Right kidney (tissue), 1 donor: ENCODE data around the gene NFATC3.

Source experiments
- DNase-seq: peaks from one replicate; pipeline ENCODE4 v3.0.0-alpha.2; 2016

Gene NFATC3

DNA sequence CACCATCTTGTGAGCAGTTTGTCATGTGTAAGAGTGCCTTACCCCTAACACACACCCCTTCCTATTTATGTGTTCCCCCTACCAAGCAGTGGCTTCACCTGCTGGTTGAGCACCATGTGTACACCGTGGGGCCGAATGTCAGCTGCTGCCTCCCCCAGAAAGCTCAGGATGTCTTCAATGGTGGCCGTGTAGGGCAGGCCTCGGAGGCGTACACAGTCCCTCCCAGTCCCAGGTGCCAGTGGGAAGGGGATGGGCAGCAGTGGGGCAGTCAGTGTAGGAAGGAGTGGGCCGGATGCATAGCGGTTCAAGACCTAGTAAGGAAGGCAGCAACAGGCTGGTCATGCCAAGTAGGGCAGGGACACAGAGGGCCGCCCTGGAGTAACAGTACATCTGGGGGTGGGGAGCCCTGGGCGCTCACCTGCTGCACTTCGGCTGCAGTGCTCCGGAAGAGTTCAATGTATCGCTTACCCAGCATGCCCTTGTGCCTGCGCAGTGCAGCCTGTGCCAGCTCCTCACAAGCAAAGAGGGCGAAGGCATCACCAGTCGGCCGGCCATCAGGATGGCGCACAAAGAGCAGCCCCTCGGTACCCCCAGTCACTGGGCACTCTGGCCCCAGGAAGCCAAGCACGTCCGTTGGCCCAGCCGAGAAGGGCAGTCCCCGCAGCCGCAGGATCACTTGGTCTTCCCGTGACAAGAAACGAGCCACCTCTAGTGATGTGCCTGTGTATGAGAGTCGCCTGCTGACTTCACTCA is 146.4 kb downstream of the NFATC3 start:
- no peak for DNase-seq

- DNase-seq: no peak
These were observed 147.2 kb downstream of the NFATC3 start for GRCh38 chr16:68232335-68232734.

DNA sequence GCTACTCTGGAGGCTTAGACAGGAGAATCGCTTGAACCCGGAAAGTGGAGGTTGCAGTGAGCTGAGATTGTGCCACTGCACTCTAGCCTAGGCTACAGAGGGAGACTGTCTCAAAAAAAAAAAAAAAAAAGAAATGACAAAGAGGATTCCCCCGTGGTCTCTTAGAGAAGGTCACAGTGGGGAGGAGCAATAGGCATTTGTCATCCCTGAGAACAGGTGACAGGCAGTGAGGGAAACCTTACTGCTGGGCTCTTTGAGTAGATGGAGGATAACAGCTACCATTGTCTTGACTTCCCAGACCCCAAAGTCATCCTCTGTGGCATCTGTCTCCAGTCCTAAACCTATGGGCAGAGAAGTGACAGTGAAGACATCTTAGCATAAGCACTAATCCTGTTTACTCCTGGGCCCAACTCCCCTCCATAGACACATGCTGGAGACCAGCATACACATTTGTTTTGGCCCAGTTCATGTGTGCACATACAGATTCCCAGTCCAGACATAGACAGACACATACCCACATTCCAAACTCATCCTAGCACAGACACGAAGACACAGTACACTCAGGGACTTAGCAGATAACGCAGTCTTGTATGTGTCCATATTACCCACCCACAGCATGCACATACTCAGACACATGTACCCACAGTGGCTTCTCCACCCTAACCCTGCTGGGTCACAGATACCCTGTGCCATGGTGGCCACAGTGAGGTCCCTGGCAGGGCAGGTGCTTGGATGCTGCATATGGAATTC is 148.1 kb downstream of the NFATC3 start:
- no peak for DNase-seq

GRCh38 chr16:68233835-68234187 is 148.6 kb downstream of the NFATC3 start:
- no peak for DNase-seq

- DNase-seq: peak; percentile 63
These were observed 149.3 kb downstream of the NFATC3 start for GRCh38 chr16:68234188-68235107.

- DNase-seq: peak; percentile 74
These were observed 150.1 kb downstream of the NFATC3 start for GRCh38 chr16:68235108-68235886.

- DNase-seq: no peak
These were observed 150.6 kb downstream of the NFATC3 start, which contains the start of gene ESRP2 for GRCh38 chr16:68235887-68236136. ESRP2 (minus strand) TSS chr16:68236127; CDS start chr16:68236045, 82 bp downstream.

- DNase-seq: peak; percentile 76
These were observed 151.1 kb downstream of the NFATC3 start for GRCh38 chr16:68236137-68236825.

- no peak for DNase-seq
These were observed 151.7 kb downstream of the NFATC3 start for GRCh38 chr16:68236826-68237242.

- DNase-seq: peak; percentile 97
These were observed 152.3 kb downstream of the NFATC3 start for GRCh38 chr16:68237243-68238028.

GRCh38 chr16:68238029-68238345 is 152.8 kb downstream of the NFATC3 start:
- no peak for DNase-seq

DNA sequence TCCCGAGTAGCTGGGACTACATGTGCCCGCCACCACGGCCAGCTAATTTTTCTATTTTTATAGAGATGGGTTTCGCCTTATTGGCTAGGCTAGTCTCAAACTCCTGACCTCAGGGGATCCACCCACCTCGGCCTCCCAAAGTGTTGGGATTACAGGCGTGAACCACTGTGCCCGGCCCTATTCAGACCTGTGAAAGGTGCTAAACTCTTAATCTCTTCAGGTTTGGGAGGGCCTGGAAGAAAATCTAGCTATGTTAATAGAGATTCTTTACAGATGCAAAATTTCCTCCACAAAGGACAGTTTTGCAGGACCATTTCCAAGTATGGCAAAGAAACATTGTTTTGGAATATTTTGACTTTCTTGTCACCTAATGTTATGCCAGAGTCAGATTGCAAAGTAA is 156.9 kb downstream of the NFATC3 start:
- DNase-seq: no peak

- no peak for DNase-seq
These were observed 158.0 kb downstream of the NFATC3 start for GRCh38 chr16:68242926-68243858.

DNA sequence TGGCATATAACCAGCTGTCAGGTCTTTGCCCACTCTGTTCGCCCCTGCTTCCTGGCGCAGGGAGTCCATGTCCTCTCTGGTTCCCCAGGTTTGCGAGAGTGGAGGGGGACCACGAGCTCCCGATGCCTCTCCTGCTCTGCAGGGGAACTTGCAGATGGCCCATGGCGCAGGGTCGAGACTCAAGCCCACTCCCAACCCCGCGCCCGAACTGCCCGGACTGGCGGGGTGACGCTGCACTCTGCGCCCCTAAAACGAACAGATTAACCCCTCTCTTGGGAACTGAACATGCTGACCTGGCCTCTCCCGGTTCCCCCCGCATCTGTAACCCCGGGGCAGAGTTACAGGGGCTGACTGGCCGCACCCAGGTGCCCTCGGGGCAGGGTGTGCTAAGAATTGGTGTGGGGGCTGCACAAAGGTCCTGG is 159.3 kb downstream of the NFATC3 start:
- no peak for DNase-seq

DNA sequence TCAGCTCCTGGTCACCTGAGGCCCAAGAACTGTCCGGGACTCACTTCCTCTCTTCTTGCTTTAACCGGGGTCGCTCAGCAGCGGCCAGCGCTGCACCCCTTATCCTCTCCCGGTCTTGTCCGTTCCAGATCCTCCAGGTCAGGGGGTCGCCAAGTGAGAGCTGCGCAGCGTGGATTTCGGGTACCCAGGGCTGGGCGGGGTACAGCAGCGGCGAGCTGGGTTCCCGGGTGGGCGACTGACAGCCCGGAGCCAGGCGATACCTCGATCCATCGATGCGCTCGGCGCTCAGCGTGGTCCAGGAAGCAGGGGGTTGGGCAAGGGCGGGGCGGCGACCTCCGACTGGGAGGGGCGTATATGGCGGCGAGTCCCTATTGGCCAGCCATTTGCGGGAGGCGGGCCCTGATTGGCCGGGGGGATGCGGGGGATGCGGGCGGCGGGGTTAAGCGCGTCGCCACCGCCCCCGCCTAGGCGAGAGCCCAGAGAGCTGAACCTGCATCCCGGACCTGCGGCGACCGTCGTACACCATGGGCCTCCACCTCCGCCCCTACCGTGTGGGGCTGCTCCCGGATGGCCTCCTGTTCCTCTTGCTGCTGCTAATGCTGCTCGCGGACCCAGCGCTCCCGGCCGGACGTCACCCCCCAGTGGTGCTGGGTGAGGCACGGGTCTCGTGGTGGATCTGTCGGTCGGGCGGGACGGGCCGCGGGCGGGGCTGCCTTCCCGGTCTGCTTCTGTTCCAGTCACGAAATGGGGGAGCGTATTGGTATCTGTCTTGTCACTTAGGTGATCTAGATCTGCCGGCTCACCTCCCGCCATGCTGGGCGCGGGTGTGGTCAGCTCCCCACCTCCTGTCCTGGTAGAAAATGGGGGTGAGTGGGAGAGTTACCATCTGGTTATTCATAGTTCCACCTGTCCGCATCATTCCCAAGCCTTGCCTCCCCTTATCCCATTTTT is 160.0 kb downstream of the NFATC3 start, which contains the start of gene PLA2G15:
Gene PLA2G15 (plus strand): TSS at position 471 of the 951 bp plus-strand sequence. CDS start 54 bp downstream, at position 525.
- peak; percentile 87 for DNase-seq

GRCh38 chr16:68246121-68246520 is 161.0 kb downstream of the NFATC3 start:
- DNase-seq: no peak

DNA sequence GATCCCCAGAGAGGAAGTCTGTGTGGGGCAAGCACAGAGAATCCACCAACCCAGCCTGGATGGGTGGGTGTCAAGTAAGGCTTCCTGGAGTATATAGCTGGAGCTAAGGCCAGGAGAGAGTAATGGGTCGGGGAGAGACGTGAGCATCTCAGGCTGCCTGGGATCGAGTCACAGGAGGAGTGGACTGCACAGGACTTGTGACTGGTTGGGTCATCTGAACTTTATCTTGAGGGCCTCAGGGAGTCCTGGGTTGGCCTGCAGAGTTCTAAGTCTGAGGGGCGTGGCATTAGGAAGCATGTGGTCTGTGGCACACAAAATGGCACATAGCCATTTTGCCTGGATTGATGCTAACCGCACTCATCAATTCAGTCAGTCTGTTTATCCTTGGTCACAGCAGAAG is 161.5 kb downstream of the NFATC3 start:
- no peak for DNase-seq

DNA sequence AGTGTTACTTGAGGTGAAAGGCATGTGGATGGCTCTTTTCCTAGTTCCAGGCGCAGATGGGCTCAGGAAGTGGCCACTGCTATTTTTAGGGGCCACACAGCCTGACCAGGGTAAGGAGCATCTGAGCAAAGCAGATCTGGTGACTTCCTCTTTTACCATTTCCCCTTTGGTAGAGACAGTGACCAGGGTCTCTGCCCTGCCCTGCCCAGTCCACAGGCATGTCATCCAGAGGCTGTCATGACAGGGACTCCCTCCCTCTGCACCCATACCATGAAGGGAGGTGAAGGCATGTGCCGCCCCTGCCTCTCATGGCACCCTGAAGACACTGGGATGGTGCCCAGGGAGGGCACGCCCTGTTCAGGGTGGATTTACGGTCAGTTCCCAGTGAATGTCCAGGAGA is 162.2 kb downstream of the NFATC3 start:
- no peak for DNase-seq
